Measurements from ENCODE around the gene NECAB2.
"Not testable (repeated sequence)": the region's sequence is repeated elsewhere in the genome, so short reads cannot be mapped to it uniquely, and the experiment has no call there.

NECAB2 gene

DNA sequence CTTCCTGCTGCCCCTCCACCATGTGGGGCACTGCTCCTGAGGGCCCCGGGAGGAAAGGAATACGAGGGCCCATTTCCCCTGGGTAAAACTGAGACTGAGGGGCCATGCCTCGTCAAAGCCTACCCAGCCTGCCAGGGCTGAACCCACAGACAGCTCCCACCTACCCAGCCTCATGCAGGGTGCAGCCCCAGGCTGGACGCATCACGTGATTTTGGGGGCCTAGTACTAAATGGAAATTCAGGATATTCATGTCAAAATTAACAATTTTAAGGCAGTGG is 18.4 kb upstream of the NECAB2 start:
- Histone ChIP-seq H4K20me1 (ENCODE audit: control insufficient read depth, insufficient read depth, low read depth, low read length) (no peaks in the 10 kb centered on the region), H3K4me3 (ENCODE audit: low read length) (no peak overlapping the region), H3K4me1 (ENCODE audit: control insufficient read depth, low read length) (no peaks in the 10 kb centered on the region), H3K9me3 (ENCODE audit: control insufficient read depth, insufficient read depth, low read length) (peaks cover 8% of the 10 kb centered on the region; the same call in 1 of the 2 replicates), H3K27ac (ENCODE audit: low read depth, low read length) (no peak overlapping the region), H3K79me2 (ENCODE audit: control insufficient read depth, low read length) (no peaks in the 10 kb centered on the region), H3K36me3 (ENCODE audit: control insufficient read depth, low read length) (no peaks in the 10 kb centered on the region), H3K27me3 (ENCODE audit: control insufficient read depth, low read length) (no peaks in the 10 kb centered on the region), H3F3A (ENCODE audit: control insufficient read depth, insufficient read depth) (peaks cover 7% of the 10 kb centered on the region), H3K4me2 (ENCODE audit: low read length) (no peak overlapping the region), H3K9me2 (replicated peaks; ENCODE audit: control insufficient read depth, low read length) (no peaks in the 10 kb centered on the region)
- no peak for TF ChIP-seq EZH2phosphoT487 (IDR thresholded peaks at IDR 0.05; ENCODE audit: borderline replicate concordance, low read length)
- TF ChIP-seq, protein P1, sequence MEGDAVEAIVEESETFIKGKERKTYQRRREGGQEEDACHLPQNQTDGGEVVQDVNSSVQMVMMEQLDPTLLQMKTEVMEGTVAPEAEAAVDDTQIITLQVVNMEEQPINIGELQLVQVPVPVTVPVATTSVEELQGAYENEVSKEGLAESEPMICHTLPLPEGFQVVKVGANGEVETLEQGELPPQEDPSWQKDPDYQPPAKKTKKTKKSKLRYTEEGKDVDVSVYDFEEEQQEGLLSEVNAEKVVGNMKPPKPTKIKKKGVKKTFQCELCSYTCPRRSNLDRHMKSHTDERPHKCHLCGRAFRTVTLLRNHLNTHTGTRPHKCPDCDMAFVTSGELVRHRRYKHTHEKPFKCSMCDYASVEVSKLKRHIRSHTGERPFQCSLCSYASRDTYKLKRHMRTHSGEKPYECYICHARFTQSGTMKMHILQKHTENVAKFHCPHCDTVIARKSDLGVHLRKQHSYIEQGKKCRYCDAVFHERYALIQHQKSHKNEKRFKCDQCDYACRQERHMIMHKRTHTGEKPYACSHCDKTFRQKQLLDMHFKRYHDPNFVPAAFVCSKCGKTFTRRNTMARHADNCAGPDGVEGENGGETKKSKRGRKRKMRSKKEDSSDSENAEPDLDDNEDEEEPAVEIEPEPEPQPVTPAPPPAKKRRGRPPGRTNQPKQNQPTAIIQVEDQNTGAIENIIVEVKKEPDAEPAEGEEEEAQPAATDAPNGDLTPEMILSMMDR (IDR thresholded peaks at IDR 0.05; ENCODE audit: low read depth, low read length, poor library complexity, severe bottlenecking): no peak

DNA sequence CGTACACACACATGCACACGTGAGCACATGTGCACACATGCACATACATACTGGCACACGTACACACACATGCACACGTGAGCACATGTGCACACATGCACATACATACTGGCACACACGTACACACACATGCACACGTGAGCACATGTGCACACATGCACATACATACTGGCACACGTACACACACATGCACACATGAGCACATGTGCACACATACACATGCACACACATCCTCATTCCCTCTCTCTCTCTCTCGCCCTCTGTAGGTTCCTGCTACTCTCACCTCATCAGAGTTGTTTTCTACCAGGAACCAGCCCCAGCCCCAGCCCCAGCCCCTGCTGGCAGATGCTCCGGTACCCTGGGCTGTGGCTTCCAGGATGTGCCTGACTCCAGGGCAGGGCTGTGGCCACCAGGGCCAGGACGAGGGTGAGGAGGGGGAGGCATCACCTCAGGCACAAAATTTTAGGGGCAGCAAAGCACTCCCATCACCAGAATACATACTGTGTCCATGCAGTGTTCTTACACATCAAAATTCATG is 17.1 kb upstream of the NECAB2 start:
- H3K27me3 ChIP-seq (ENCODE audit: control insufficient read depth, low read length); H3K36me3 ChIP-seq (ENCODE audit: control insufficient read depth, low read length): not testable (repeated sequence)

DNA sequence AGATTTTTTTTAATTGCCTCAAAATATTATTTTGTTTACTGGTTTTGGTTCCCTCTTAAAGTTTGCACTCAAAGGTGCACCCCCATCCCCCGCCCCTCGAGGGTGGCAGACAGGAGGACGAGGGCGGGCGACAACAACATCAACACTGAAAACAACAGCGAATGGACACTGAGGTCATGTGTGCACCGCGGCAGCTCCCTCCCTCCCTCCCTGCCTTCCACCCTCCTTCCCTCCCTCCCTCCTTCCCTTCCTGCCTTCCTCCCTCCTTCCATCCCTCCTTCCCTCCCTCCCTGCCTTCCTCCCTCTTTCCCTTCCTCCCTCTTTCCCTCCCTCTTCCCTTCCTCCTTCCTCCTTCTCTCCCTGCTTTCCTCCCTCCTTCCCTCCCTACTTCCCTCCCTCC is 16.5 kb upstream of the NECAB2 start:
- no peaks in the 10 kb centered on the region for H3K4me1 ChIP-seq (ENCODE audit: control insufficient read depth, low read length)
- no peak overlapping the region for H3K27ac ChIP-seq (ENCODE audit: low read depth, low read length)
- no peaks in the 10 kb centered on the region for H3K79me2 ChIP-seq (ENCODE audit: control insufficient read depth, low read length)
- peaks cover 7% of the 10 kb centered on the region for H3F3A ChIP-seq (ENCODE audit: control insufficient read depth, insufficient read depth)
- H3K9me2 ChIP-seq (replicated peaks; ENCODE audit: control insufficient read depth, low read length): no peaks in the 10 kb centered on the region
- TF ChIP-seq, protein P1 (IDR thresholded peaks at IDR 0.05; ENCODE audit: low read depth, low read length, poor library complexity, severe bottlenecking): no peak
- no peak for TF ChIP-seq EZH2phosphoT487 (IDR thresholded peaks at IDR 0.05; ENCODE audit: borderline replicate concordance, low read length)
- no peaks in the 10 kb centered on the region for H3K36me3 ChIP-seq (ENCODE audit: control insufficient read depth, low read length)
- H3K9me3 ChIP-seq (ENCODE audit: control insufficient read depth, insufficient read depth, low read length): peaks cover 8% of the 10 kb centered on the region; the same call in 1 of the 2 replicates
- H3K4me2 ChIP-seq (ENCODE audit: low read length): no peak overlapping the region
- H3K4me3 ChIP-seq (ENCODE audit: low read length): no peak overlapping the region
- H4K20me1 ChIP-seq (ENCODE audit: control insufficient read depth, insufficient read depth, low read depth, low read length): no peaks in the 10 kb centered on the region
- no peaks in the 10 kb centered on the region for H3K27me3 ChIP-seq (ENCODE audit: control insufficient read depth, low read length)

More for the DNA sequence above, 17.1 kb upstream of the NECAB2 start:
- H3K4me2 ChIP-seq (ENCODE audit: low read length); H3K4me1 ChIP-seq (ENCODE audit: control insufficient read depth, low read length); H3K9me2 ChIP-seq (replicated peaks; ENCODE audit: control insufficient read depth, low read length); H3K4me3 ChIP-seq (ENCODE audit: low read length); H3K9me3 ChIP-seq (ENCODE audit: control insufficient read depth, insufficient read depth, low read length); H3K79me2 ChIP-seq (ENCODE audit: control insufficient read depth, low read length); H3K27ac ChIP-seq (ENCODE audit: low read depth, low read length); H3F3A ChIP-seq (ENCODE audit: control insufficient read depth, insufficient read depth); H4K20me1 ChIP-seq (ENCODE audit: control insufficient read depth, insufficient read depth, low read depth, low read length): not testable (repeated sequence)

DNA sequence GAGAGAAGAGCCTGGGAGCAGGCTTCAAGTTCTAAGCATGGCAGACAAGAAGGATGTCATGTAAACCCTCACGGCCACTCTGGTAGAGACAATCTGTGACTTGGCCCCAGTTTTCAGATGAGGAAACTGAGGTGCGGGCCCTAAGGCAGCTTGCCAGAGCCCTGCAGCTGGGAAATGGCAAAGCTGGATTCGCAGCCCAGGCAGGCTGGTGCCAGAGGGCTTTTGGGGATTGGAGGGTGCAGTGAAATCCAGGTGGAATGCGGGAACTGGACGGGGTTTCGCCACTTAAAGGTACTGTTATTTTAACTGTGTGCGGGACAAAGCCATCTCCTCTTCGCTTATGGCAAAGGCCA is 15.5 kb upstream of the NECAB2 start:
- Histone ChIP-seq H3K4me3 (ENCODE audit: low read length) (no peak overlapping the region), H3K27me3 (ENCODE audit: control insufficient read depth, low read length) (no peaks in the 10 kb centered on the region), H3K9me2 (replicated peaks; ENCODE audit: control insufficient read depth, low read length) (no peaks in the 10 kb centered on the region), H3K4me2 (ENCODE audit: low read length) (no peak overlapping the region), H3K9me3 (ENCODE audit: control insufficient read depth, insufficient read depth, low read length) (peaks cover 8% of the 10 kb centered on the region; the same call in 1 of the 2 replicates), H3K4me1 (ENCODE audit: control insufficient read depth, low read length) (no peaks in the 10 kb centered on the region), H3F3A (ENCODE audit: control insufficient read depth, insufficient read depth) (peaks cover 7% of the 10 kb centered on the region), H3K27ac (ENCODE audit: low read depth, low read length) (no peak overlapping the region), H3K36me3 (ENCODE audit: control insufficient read depth, low read length) (no peaks in the 10 kb centered on the region), H3K79me2 (ENCODE audit: control insufficient read depth, low read length) (no peaks in the 10 kb centered on the region), H4K20me1 (ENCODE audit: control insufficient read depth, insufficient read depth, low read depth, low read length) (no peaks in the 10 kb centered on the region)
- TF ChIP-seq, protein P1 (IDR thresholded peaks at IDR 0.05; ENCODE audit: low read depth, low read length, poor library complexity, severe bottlenecking): no peak
- no peak for TF ChIP-seq EZH2phosphoT487 (IDR thresholded peaks at IDR 0.05; ENCODE audit: borderline replicate concordance, low read length)

All from DOHH2 (cell line).